Measurements from ENCODE around the gene TNFSF12.

The TNFSF12 gene

GRCh38 chr17:7572338-7572587 is 23.4 kb downstream of the TNFSF12 start:
- DNase-seq, result no peak

GRCh38 chr17:7572588-7573323 is 23.9 kb downstream of the TNFSF12 start:
- peak; percentile 100 for DNase-seq

GRCh38 chr17:7573324-7574080 is 24.6 kb downstream of the TNFSF12 start:
- DNase-seq, result peak; percentile 94 to 95

- no peak for DNase-seq
Observed at GRCh38 chr17:7574176-7574953, 25.5 kb downstream of the TNFSF12 start.

GRCh38 chr17:7575481-7575883 is 26.6 kb downstream of the TNFSF12 start:
- DNase-seq, result no peak

- DNase-seq, result no peak
Observed at GRCh38 chr17:7575959-7576358, 27.1 kb downstream of the TNFSF12 start.

- no peak for DNase-seq
Observed at GRCh38 chr17:7576432-7576937, 27.6 kb downstream of the TNFSF12 start.

- DNase-seq, result no peak
Observed at GRCh38 chr17:7577327-7578199, 28.7 kb downstream of the TNFSF12 start.

GRCh38 chr17:7579001-7579833 is 30.4 kb downstream of the TNFSF12 start, which contains the start of gene CD68:
Gene CD68 (plus strand): TSS chr17:7579638. CDS start chr17:7579678, 40 bp downstream.
- DNase-seq, result peak; percentile 70 to 86

GRCh38 chr17:7579834-7580603 is 31.2 kb downstream of the TNFSF12 start:
- peak in 1 of 2 donors; percentile 58 for DNase-seq

GRCh38 chr17:7580604-7581575 is 32.0 kb downstream of the TNFSF12 start:
- no peak for DNase-seq

- DNase-seq, result no peak
Observed at GRCh38 chr17:7582396-7583252, 33.8 kb downstream of the TNFSF12 start.

GRCh38 chr17:7583253-7584109 is 34.6 kb downstream of the TNFSF12 start, which contains the start of gene MPDU1:
Gene MPDU1 (plus strand): TSS chr17:7583852. CDS start chr17:7583863, 11 bp downstream.
- DNase-seq, result peak; percentile 96 to 97

- no peak for DNase-seq
Observed at GRCh38 chr17:7586673-7587419, 38.0 kb downstream of the TNFSF12 start.

GRCh38 chr17:7587420-7588151 is 38.7 kb downstream of the TNFSF12 start:
- no peak for DNase-seq

All from CD4-positive, alpha-beta T cell treated with Interleukin-4 for 1 hour (primary cell).